ENCODE data around the gene CLIC5.

CLIC5 gene

DNA sequence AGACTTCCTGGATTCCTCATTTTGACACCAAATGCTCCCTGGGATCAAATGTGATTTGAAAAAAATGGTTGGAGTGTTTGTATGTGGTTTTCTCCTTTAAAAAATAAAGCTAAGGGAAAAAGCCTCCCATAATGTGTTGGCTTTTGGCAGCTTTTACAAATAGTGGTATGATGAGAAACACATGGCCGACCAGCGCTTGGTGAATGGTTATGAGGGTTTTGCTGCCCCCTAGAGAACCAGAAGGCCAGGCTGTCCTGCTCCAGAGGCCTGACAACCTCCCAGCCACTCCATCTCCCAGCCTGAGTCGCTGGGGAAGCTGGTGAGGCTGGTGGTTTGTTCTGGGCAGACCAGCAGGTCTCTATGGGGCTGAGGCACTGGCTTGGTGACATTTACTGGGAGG, 69.3 kb downstream of the CLIC5 start:
- H3K4me3 ChIP-seq (replicated peaks; ENCODE audit: insufficient read depth, low read length) = no peak overlapping the region
- DNase-seq (ENCODE audit: low read depth in 1 of 2, low spot score in 1 of 2) = no peak
- TF ChIP-seq POLR2AphosphoS5 (IDR thresholded peaks at IDR 0.05; ENCODE audit: low read depth) (no peak), SPI1 (IDR thresholded peaks at IDR 0.05; ENCODE audit: borderline replicate concordance, low read depth) (no peak), GABPA (IDR thresholded peaks at IDR 0.05; ENCODE audit: low read depth) (no peak)
- TF ChIP-seq, protein P1, sequence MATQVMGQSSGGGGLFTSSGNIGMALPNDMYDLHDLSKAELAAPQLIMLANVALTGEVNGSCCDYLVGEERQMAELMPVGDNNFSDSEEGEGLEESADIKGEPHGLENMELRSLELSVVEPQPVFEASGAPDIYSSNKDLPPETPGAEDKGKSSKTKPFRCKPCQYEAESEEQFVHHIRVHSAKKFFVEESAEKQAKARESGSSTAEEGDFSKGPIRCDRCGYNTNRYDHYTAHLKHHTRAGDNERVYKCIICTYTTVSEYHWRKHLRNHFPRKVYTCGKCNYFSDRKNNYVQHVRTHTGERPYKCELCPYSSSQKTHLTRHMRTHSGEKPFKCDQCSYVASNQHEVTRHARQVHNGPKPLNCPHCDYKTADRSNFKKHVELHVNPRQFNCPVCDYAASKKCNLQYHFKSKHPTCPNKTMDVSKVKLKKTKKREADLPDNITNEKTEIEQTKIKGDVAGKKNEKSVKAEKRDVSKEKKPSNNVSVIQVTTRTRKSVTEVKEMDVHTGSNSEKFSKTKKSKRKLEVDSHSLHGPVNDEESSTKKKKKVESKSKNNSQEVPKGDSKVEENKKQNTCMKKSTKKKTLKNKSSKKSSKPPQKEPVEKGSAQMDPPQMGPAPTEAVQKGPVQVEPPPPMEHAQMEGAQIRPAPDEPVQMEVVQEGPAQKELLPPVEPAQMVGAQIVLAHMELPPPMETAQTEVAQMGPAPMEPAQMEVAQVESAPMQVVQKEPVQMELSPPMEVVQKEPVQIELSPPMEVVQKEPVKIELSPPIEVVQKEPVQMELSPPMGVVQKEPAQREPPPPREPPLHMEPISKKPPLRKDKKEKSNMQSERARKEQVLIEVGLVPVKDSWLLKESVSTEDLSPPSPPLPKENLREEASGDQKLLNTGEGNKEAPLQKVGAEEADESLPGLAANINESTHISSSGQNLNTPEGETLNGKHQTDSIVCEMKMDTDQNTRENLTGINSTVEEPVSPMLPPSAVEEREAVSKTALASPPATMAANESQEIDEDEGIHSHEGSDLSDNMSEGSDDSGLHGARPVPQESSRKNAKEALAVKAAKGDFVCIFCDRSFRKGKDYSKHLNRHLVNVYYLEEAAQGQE (IDR thresholded peaks at IDR 0.05; ENCODE audit: insufficient replicate concordance, low read depth) = no peak
- TF ChIP-seq, protein P2, sequence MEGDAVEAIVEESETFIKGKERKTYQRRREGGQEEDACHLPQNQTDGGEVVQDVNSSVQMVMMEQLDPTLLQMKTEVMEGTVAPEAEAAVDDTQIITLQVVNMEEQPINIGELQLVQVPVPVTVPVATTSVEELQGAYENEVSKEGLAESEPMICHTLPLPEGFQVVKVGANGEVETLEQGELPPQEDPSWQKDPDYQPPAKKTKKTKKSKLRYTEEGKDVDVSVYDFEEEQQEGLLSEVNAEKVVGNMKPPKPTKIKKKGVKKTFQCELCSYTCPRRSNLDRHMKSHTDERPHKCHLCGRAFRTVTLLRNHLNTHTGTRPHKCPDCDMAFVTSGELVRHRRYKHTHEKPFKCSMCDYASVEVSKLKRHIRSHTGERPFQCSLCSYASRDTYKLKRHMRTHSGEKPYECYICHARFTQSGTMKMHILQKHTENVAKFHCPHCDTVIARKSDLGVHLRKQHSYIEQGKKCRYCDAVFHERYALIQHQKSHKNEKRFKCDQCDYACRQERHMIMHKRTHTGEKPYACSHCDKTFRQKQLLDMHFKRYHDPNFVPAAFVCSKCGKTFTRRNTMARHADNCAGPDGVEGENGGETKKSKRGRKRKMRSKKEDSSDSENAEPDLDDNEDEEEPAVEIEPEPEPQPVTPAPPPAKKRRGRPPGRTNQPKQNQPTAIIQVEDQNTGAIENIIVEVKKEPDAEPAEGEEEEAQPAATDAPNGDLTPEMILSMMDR (IDR thresholded peaks at IDR 0.05; ENCODE audit: insufficient read depth, low read length) = no peak
- no peaks in the 10 kb centered on the region for H3K27me3 ChIP-seq (ENCODE audit: insufficient read depth, poor library complexity, severe bottlenecking)
- H3K27ac ChIP-seq (replicated peaks) = no peak overlapping the region

DNA sequence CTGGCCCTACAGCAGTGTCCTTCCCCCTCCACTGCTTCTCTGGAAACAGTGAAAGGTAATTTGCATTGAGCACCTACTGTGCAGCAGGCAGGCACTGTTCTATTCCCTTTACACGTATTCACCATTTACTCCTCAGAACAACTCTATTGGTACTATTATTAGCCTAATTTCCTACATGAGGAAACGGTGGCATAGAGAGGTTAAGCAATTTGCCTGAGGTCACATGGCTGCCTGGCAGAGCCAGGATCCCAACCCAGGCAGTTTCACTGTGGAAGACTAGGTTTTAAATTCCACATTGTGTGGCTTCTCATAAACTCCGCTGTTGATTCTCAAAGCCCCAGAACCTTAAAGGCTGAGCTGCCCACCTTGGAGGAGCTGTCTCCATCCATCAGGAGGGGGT, 72.7 kb downstream of the CLIC5 start:
- TF ChIP-seq, protein P1 (IDR thresholded peaks at IDR 0.05; ENCODE audit: insufficient replicate concordance, low read depth) = no peak
- TF ChIP-seq SPI1 (IDR thresholded peaks at IDR 0.05; ENCODE audit: borderline replicate concordance, low read depth) (no peak), POLR2AphosphoS5 (IDR thresholded peaks at IDR 0.05; ENCODE audit: low read depth) (no peak), GABPA (IDR thresholded peaks at IDR 0.05; ENCODE audit: low read depth) (no peak)
- TF ChIP-seq, protein P2 (IDR thresholded peaks at IDR 0.05; ENCODE audit: insufficient read depth, low read length) = no peak
- H3K27me3 ChIP-seq (ENCODE audit: insufficient read depth, poor library complexity, severe bottlenecking) = peaks cover 2% of the 10 kb centered on the region
- no peak for DNase-seq (ENCODE audit: low read depth in 1 of 2, low spot score in 1 of 2)
- H3K27ac ChIP-seq (replicated peaks) = no peak overlapping the region
- H3K4me3 ChIP-seq (replicated peaks; ENCODE audit: insufficient read depth, low read length) = no peak overlapping the region

DNA sequence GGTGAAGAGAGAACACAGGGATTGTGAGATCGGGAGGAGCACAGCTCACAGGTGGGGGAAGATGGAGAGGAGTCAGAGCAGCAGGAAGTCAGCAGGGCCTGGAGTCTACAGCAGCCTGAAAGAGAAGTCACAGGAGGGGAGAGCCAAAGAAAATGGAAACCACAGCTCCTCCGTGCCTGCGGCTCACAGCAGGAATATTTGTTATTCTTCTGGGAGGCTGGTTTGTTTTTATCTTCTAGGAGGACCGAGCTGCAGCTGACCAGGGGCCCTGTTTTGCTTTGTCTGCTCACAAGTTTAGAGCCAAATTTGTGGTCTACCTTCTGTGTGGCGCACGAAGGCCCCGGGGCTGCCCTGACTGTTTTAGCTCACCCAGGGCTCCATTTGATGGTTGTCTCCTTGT, 81.8 kb downstream of the CLIC5 start:
- H3K27me3 ChIP-seq (ENCODE audit: insufficient read depth, poor library complexity, severe bottlenecking) = no peaks in the 10 kb centered on the region
- H3K4me3 ChIP-seq (replicated peaks; ENCODE audit: insufficient read depth, low read length) = no peak overlapping the region
- no peak for DNase-seq (ENCODE audit: low read depth in 1 of 2, low spot score in 1 of 2)
- no peak for TF ChIP-seq POLR2AphosphoS5 (IDR thresholded peaks at IDR 0.05; ENCODE audit: low read depth)
- TF ChIP-seq, protein P1 (IDR thresholded peaks at IDR 0.05; ENCODE audit: insufficient replicate concordance, low read depth) = no peak
- TF ChIP-seq GABPA (IDR thresholded peaks at IDR 0.05; ENCODE audit: low read depth) = no peak
- TF ChIP-seq SPI1 (IDR thresholded peaks at IDR 0.05; ENCODE audit: borderline replicate concordance, low read depth) = no peak
- TF ChIP-seq, protein P2 (IDR thresholded peaks at IDR 0.05; ENCODE audit: insufficient read depth, low read length) = no peak
- no peak overlapping the region for H3K27ac ChIP-seq (replicated peaks)

Measured in HL-60 (cell line).